GM23338 (cell line): ENCODE data around the gene NRG3. TPM values are rescaled to one million over a fixed set of nuclear protein-coding genes. Genes with fewer than 3 reads are reported as not detected.

ENCODE experiments used
- ATAC-seq: fragments of 200-7000 bp; cut with Tn5 transposase; 3 replicates; pipeline ENCODE4 v1.9.1; 2020
- DNase-seq: peaks from one replicate; pipeline ENCODE4 v3.0.0-alpha.2; 2015; ENCODE audit warnings: low spot score
- H2AFZ ChIP-seq: fragments of 200-600 bp; sonication (generic); 2 replicates; pipeline ENCODE4 v1.8.0; 2016; ENCODE audit warnings: antibody characterized with exemption, mild to moderate bottlenecking, moderate library complexity
- H3F3A ChIP-seq: fragments of 200-600 bp; sonication (generic); replicated peaks from 2 replicates; pipeline ENCODE4 v1.8.0; 2017; ENCODE audit warnings: antibody characterized with exemption, mixed run types, low read depth
- H3K27ac ChIP-seq: fragments of 200-600 bp; sonication (generic); 2 replicates; pipeline ENCODE4 v1.6.1; 2016; ENCODE audit warnings: low read depth
- H3K27me3 ChIP-seq: fragments of 200-600 bp; sonication (generic); 2 replicates; pipeline ENCODE4 v1.8.0; 2016; ENCODE audit warnings: mild to moderate bottlenecking, mixed run types, moderate library complexity; ENCODE audit not compliant: insufficient read depth
- H3K36me3 ChIP-seq: fragments of 200-600 bp; sonication (generic); 2 replicates; pipeline ENCODE4 v1.8.0; 2016; ENCODE audit warnings: mild to moderate bottlenecking; ENCODE audit not compliant: insufficient read depth
- H3K4me1 ChIP-seq: fragments of 200-600 bp; sonication (generic); 2 replicates; pipeline ENCODE4 v1.8.0; 2016; ENCODE audit warnings: mild to moderate bottlenecking, moderate library complexity; ENCODE audit not compliant: insufficient read depth
- H3K4me2 ChIP-seq: fragments of 200-600 bp; sonication (generic); 2 replicates; pipeline ENCODE4 v1.7.1; 2017; ENCODE audit warnings: mixed run types
- H3K4me3 ChIP-seq: fragments of 200-600 bp; sonication (generic); 2 replicates; pipeline ENCODE4 v1.6.1; 2016; ENCODE audit warnings: mixed run types
- H3K79me2 ChIP-seq: fragments of 200-600 bp; sonication (generic); replicated peaks from 2 replicates; pipeline ENCODE4 v1.8.0; 2017; ENCODE audit warnings: mild to moderate bottlenecking; ENCODE audit not compliant: insufficient read depth
- H3K9me2 ChIP-seq: fragments of 200-600 bp; sonication (generic); 2 replicates; pipeline ENCODE4 v1.8.0; 2017; ENCODE audit not compliant: insufficient read depth
- H4K20me1 ChIP-seq: fragments of 200-600 bp; sonication (generic); replicated peaks from 2 replicates; pipeline ENCODE4 v1.8.0; 2017; ENCODE audit warnings: mild to moderate bottlenecking; ENCODE audit not compliant: insufficient read depth
- H3K27ac Mint-ChIP-seq: 2 replicates; pipeline ENCODE4 v1.8.0; 2020; ENCODE audit warnings: inconsistent platforms, mild to moderate bottlenecking, moderate library complexity, mixed read lengths
- H3K27me3 Mint-ChIP-seq: 3 replicates; pipeline ENCODE4 v1.8.0; 2022; ENCODE audit warnings: low read depth, mild to moderate bottlenecking, moderate library complexity, mixed read lengths, inconsistent platforms; ENCODE audit not compliant: insufficient read depth, poor library complexity
- H3K36me3 Mint-ChIP-seq: 3 replicates; pipeline ENCODE4 v1.8.0; 2021; ENCODE audit warnings: low read depth, mild to moderate bottlenecking, inconsistent platforms, moderate library complexity, mixed read lengths
- H3K4me1 Mint-ChIP-seq: 3 replicates; pipeline ENCODE4 v1.8.0; 2020; ENCODE audit warnings: mild to moderate bottlenecking, inconsistent platforms, mixed read lengths
- H3K4me3 Mint-ChIP-seq: 3 replicates; pipeline ENCODE4 v1.8.0; 2021; ENCODE audit warnings: moderate library complexity, mild to moderate bottlenecking, inconsistent platforms, mixed read lengths
- H3K9me3 Mint-ChIP-seq: 3 replicates; pipeline ENCODE4 v1.8.0; 2020; ENCODE audit warnings: moderate library complexity, mild to moderate bottlenecking, inconsistent platforms, mixed read lengths
- CREB1 ChIP-seq: fragments of 250-450 bp; sonication (Bioruptor Pico); IDR thresholded peaks from 2 replicates; pipeline ENCODE4 v1.5.0; 2020; ENCODE audit warnings: low read depth, mild to moderate bottlenecking, moderate library complexity
- ETS1 ChIP-seq: IDR thresholded peaks from 2 replicates; pipeline ENCODE4 v1.6.1; 2016; ENCODE audit warnings: antibody characterized with exemption
- EZH2phosphoT487 ChIP-seq: fragments of 200-600 bp; sonication (generic); IDR thresholded peaks from one replicate; pipeline ENCODE4 v1.8.1; 2018; ENCODE audit warnings: antibody characterized with exemption; ENCODE audit not compliant: unreplicated experiment
- NANOG ChIP-seq: IDR thresholded peaks from 2 replicates; pipeline ENCODE4 v1.6.1; 2016; ENCODE audit warnings: antibody characterized with exemption, borderline replicate concordance
- STAT1 ChIP-seq: IDR thresholded peaks from one replicate; pipeline ENCODE4 v1.6.1; 2016; ENCODE audit warnings: antibody characterized with exemption; ENCODE audit not compliant: unreplicated experiment
- ZNF462 ChIP-seq: fragments of 250-450 bp; sonication (Bioruptor Pico); IDR thresholded peaks from 2 replicates; pipeline ENCODE4 v1.5.0; 2020; ENCODE audit warnings: mild to moderate bottlenecking, moderate library complexity
- polyA plus RNA-seq: library from polyadenylated mRNA; unstranded; fragments of >200 nt; fragmentation: Nextera tagmentation; extraction: Ambion mirVana; gene quantifications from 2 replicates; pipeline ENCODE4 v1.2.1, GENCODE V29; 2016
- total RNA-seq: library from RNA; depleted of rRNA; stranded (reverse); fragments of >200 nt; shearing (Covaris generic); gene quantifications from 2 replicates; pipeline ENCODE4 v1.2.3, GENCODE V29; 2014

The NRG3 gene
- total and polyA plus RNA-seq, 2 experiments from 2014 or later: 1.9 to 3.9 TPM

GRCh38 chr10:82136103-82136502, 261.1 kb downstream of the NRG3 start (continued):
- no peak for TF ChIP-seq ZNF462 (CRISPR knock-in tag)
- no peak for TF ChIP-seq CREB1 (CRISPR knock-in tag)
- no peak for TF ChIP-seq ETS1
- TF ChIP-seq NANOG: no peak
- no peak for TF ChIP-seq STAT1

- no peak overlapping the region for H3K27ac ChIP-seq
- H3K4me2 ChIP-seq: no peak overlapping the region
- H3F3A ChIP-seq: no peaks in the 10 kb centered on the region
- H3K36me3 ChIP-seq: no peaks in the 10 kb centered on the region
- no peak overlapping the region for H3K4me3 ChIP-seq
- no peaks in the 10 kb centered on the region for H4K20me1 ChIP-seq
- Mint-ChIP-seq H3K27ac (no peak overlapping the region), H3K4me1 (peaks cover 2% of the 10 kb centered on the region; the same call in 2 of the 3 replicates), H3K27me3 (no peaks in the 10 kb centered on the region), H3K9me3 (no peaks in the 10 kb centered on the region), H3K36me3 (no peaks in the 10 kb centered on the region), H3K4me3 (no peak overlapping the region)
- H2AFZ ChIP-seq: no peak overlapping the region
- DNase-seq (no peak), ATAC-seq (no peak)
- no peaks in the 10 kb centered on the region for H3K79me2 ChIP-seq
- no peaks in the 10 kb centered on the region for H3K27me3 ChIP-seq
- H3K4me1 ChIP-seq: no peaks in the 10 kb centered on the region
- TF ChIP-seq ETS1 (no peak), EZH2phosphoT487 (no peak), STAT1 (no peak)
- H3K9me2 ChIP-seq: no peaks in the 10 kb centered on the region
Measured at GRCh38 chr10:82144153-82144552, 269.2 kb downstream of the NRG3 start.
